K562 (cell line): ENCODE measurements around the gene UNC45B.
"Not testable (repeated sequence)": the region's sequence is repeated elsewhere in the genome, so short reads cannot be mapped to it uniquely, and the experiment has no call there.

Experiments used
- CHD1 ChIP-seq: fragments of 200-600 bp; sonication (generic); IDR thresholded peaks from one replicate; pipeline ENCODE4 v1.6.1; 2012; ENCODE audit warnings: mild to moderate bottlenecking, moderate library complexity, low read length, inconsistent platforms
- EP300 ChIP-seq: IDR thresholded peaks from 2 replicates; pipeline ENCODE4 v1.6.1; 2012; ENCODE audit warnings: low read length, improper control_type of control experiment
- EWSR1 ChIP-seq: fragments of 450-650 bp; IDR thresholded peaks from 2 replicates; pipeline ENCODE4 v1.6.1; 2018; ENCODE audit warnings: borderline replicate concordance, mild to moderate bottlenecking, low read depth, moderate library complexity; ENCODE audit not compliant: partially characterized antibody
- EZH2 ChIP-seq: IDR thresholded peaks from 2 replicates; pipeline ENCODE4 v1.6.1; 2012; ENCODE audit warnings: low read depth, mild to moderate bottlenecking, inconsistent platforms, low read length, borderline replicate concordance
- MTA1 ChIP-seq: fragments of 450-650 bp; IDR thresholded peaks from 2 replicates; pipeline ENCODE4 v1.6.1; 2017; ENCODE audit warnings: borderline replicate concordance
- MXI1 ChIP-seq: IDR thresholded peaks from 2 replicates; pipeline ENCODE4 v1.6.1; 2011; ENCODE audit warnings: low read depth, mild to moderate bottlenecking, improper control_type of control experiment, low read length
- MYC ChIP-seq, 2 experiments: fragments of 250-450 bp in 1 of 2; sonication (Bioruptor Pico) in 1 of 2; IDR thresholded peaks; 2 replicates each; pipeline versions ENCODE4 v1.5.1 to v1.6.1; 2012 to 2021; ENCODE audit warnings: low read depth in 2 of 2, borderline replicate concordance in 1 of 2, improper control_type of control experiment in 1 of 2, low read length in 1 of 2, mild to moderate bottlenecking in 1 of 2, moderate library complexity in 1 of 2
- PHB2 ChIP-seq: fragments of 450-650 bp; IDR thresholded peaks from 2 replicates; pipeline ENCODE4 v1.6.1; 2017; ENCODE audit warnings: low read depth
- SMARCE1 ChIP-seq: fragments of 450-650 bp; IDR thresholded peaks from 2 replicates; pipeline ENCODE4 v1.7.1; 2016; ENCODE audit warnings: mild to moderate bottlenecking
- ZBTB1 ChIP-seq: sonication (generic); formaldehyde crosslinking; IDR thresholded peaks from 2 replicates; pipeline ENCODE4 v1.8.1; 2023; ENCODE audit warnings: missing genetic modification reagents, low read depth, mild to moderate bottlenecking, borderline replicate concordance
- ZC3H8 ChIP-seq: fragments of 450-650 bp; IDR thresholded peaks from 2 replicates; pipeline ENCODE4 v1.6.1; 2017
- ZNF263 ChIP-seq: sonication (generic); formaldehyde crosslinking; IDR thresholded peaks from 2 replicates; pipeline ENCODE4 v1.8.0; 2022; ENCODE audit warnings: mild to moderate bottlenecking, missing genetic modification reagents, borderline replicate concordance
- ZNF274 ChIP-seq: IDR thresholded peaks from 2 replicates; pipeline ENCODE4 v1.6.1; 2011; ENCODE audit warnings: low read depth, mild to moderate bottlenecking, low read length, moderate library complexity, borderline replicate concordance
- TF ChIP-seq, protein P1 (sequence below): fragments of 250-450 bp; sonication (Bioruptor Pico); IDR thresholded peaks from 2 replicates; pipeline ENCODE4 v1.4.0; 2020; ENCODE audit warnings: mild to moderate bottlenecking, moderate library complexity

DNA sequence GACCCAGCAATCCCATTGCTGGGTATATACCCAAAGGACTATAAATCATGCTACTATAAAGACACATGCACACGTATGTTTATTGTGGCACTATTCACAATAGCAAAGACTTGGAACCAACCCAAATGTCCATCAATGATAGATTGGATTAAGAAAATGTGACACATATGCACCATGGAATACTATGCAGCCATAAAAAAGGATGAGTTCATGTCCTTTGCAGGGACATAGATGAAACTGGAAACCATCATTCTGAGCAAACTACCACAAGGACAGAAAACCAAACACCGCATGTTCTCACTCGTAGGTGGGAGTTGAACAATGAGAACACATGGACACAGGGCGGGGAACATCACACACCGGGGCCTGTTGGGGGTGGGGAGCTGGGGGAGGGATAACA is 31.8 kb downstream of the UNC45B start:
- not testable (repeated sequence) for TF ChIP-seq EZH2; EP300; MXI1; ZC3H8; ZNF274; SMARCE1; MTA1; CHD1; ZNF263 (CRISPR knock-in tag); ZBTB1 (CRISPR knock-in tag); EWSR1; MYC (IDR thresholded peaks at IDR 0.05; ENCODE audit: low read depth, low read length); MYC (CRISPR knock-in tag; IDR thresholded peaks at IDR 0.05; ENCODE audit: borderline replicate concordance, low read depth); PHB2
- TF ChIP-seq, protein P1, sequence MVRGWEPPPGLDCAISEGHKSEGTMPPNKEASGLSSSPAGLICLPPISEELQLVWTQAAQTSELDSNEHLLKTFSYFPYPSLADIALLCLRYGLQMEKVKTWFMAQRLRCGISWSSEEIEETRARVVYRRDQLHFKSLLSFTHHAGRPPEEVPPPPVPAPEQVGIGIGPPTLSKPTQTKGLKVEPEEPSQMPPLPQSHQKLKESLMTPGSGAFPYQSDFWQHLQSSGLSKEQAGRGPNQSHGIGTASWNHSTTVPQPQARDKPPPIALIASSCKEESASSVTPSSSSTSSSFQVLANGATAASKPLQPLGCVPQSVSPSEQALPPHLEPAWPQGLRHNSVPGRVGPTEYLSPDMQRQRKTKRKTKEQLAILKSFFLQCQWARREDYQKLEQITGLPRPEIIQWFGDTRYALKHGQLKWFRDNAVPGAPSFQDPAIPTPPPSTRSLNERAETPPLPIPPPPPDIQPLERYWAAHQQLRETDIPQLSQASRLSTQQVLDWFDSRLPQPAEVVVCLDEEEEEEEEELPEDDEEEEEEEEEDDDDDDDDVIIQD (CRISPR knock-in tag): not testable (repeated sequence)
